ENCODE measurements around the gene GALNTL6.

- TF ChIP-seq POLR2A (IDR thresholded peaks at IDR 0.05) (no peak), CTCF (IDR thresholded peaks at IDR 0.05) (no peak)
Observed at GRCh38 chr4:172871381-172871780, 1058.2 kb downstream of the GALNTL6 start.

Measured in testis (tissue), 2 donors.